Measurements from ENCODE around the gene GSE1. TPM values are rescaled to one million over a fixed set of nuclear protein-coding genes. Genes with fewer than 3 reads are reported as not detected.

Gene GSE1
- total and polyA plus RNA-seq, 2 experiments from 2014 or later = 27.9 to 43.5 TPM

- Histone ChIP-seq H3K27ac (no peak overlapping the region), H2AFZ (no peak overlapping the region), H3K36me3 (replicated peaks; ENCODE audit: insufficient read depth, low read depth) (no peaks in the 10 kb centered on the region), H3K9me3 (ENCODE audit: low read depth) (no peaks in the 10 kb centered on the region), H3K4me3 (no peak overlapping the region), H4K20me1 (ENCODE audit: insufficient read depth, poor library complexity, severe bottlenecking) (peaks cover 72% of the 10 kb centered on the region), H3K4me1 (ENCODE audit: insufficient read depth) (peaks cover 65% of the 10 kb centered on the region), H3K79me2 (peaks cover 82% of the 10 kb centered on the region), H3K9me2 (replicated peaks; ENCODE audit: insufficient read depth) (no peaks in the 10 kb centered on the region), H3K27me3 (no peaks in the 10 kb centered on the region), H3K4me2 (peak overlapping the region; percentile 10)
- TF ChIP-seq EZH2 (IDR thresholded peaks at IDR 0.05; ENCODE audit: borderline replicate concordance) = no peak
- no peak for TF ChIP-seq CTCF (IDR thresholded peaks at IDR 0.05; ENCODE audit: poor library complexity)
- TF ChIP-seq EZH2phosphoT487 (IDR thresholded peaks at IDR 0.05; ENCODE audit: low read depth, severe bottlenecking, unreplicated experiment) = no peak
- 56% methylated on average over 28 of the region's 28 CpGs for WGBS (ENCODE audit: low lambda C conversion rate, missing lambda C conversion rate)
- no peak for DNase-seq (ENCODE audit: low spot score)
Measured at GRCh38 chr16:85605051-85605911, 7.8 kb upstream of the GSE1 start.

GRCh38 chr16:85605912-85606841, 6.9 kb upstream of the GSE1 start:
- Histone ChIP-seq H3K27me3 (no peaks in the 10 kb centered on the region), H2AFZ (no peak overlapping the region), H3K9me3 (ENCODE audit: low read depth) (no peaks in the 10 kb centered on the region), H3K36me3 (replicated peaks; ENCODE audit: insufficient read depth, low read depth) (no peaks in the 10 kb centered on the region), H4K20me1 (ENCODE audit: insufficient read depth, poor library complexity, severe bottlenecking) (peaks cover 67% of the 10 kb centered on the region), H3K27ac (peak overlapping the region; percentile 20), H3K4me3 (no peak overlapping the region), H3K4me2 (peak overlapping the region; percentile 76), H3K9me2 (replicated peaks; ENCODE audit: insufficient read depth) (no peaks in the 10 kb centered on the region), H3K79me2 (peaks cover 77% of the 10 kb centered on the region), H3K4me1 (ENCODE audit: insufficient read depth) (peaks cover 64% of the 10 kb centered on the region)
- TF ChIP-seq CTCF (IDR thresholded peaks at IDR 0.05; ENCODE audit: poor library complexity) = no peak
- TF ChIP-seq EZH2 (IDR thresholded peaks at IDR 0.05; ENCODE audit: borderline replicate concordance) = no peak
- no peak for TF ChIP-seq EZH2phosphoT487 (IDR thresholded peaks at IDR 0.05; ENCODE audit: low read depth, severe bottlenecking, unreplicated experiment)
- 78% methylated on average over 22 of the region's 22 CpGs for WGBS (ENCODE audit: low lambda C conversion rate, missing lambda C conversion rate)
- no peak for DNase-seq (ENCODE audit: low spot score)

- TF ChIP-seq EZH2phosphoT487 (IDR thresholded peaks at IDR 0.05; ENCODE audit: low read depth, severe bottlenecking, unreplicated experiment) (no peak), EZH2 (IDR thresholded peaks at IDR 0.05; ENCODE audit: borderline replicate concordance) (no peak), CTCF (IDR thresholded peaks at IDR 0.05; ENCODE audit: poor library complexity) (no peak)
- H3K36me3 ChIP-seq (replicated peaks; ENCODE audit: insufficient read depth, low read depth) = no peaks in the 10 kb centered on the region
- H3K9me3 ChIP-seq (ENCODE audit: low read depth) = no peaks in the 10 kb centered on the region
- peaks cover 73% of the 10 kb centered on the region for H3K79me2 ChIP-seq
- no peak for DNase-seq (ENCODE audit: low spot score)
- H3K9me2 ChIP-seq (replicated peaks; ENCODE audit: insufficient read depth) = no peaks in the 10 kb centered on the region
- H2AFZ ChIP-seq = no peak overlapping the region
- H3K4me1 ChIP-seq (ENCODE audit: insufficient read depth) = peaks cover 60% of the 10 kb centered on the region
- no peak overlapping the region for H3K4me3 ChIP-seq
- H3K4me2 ChIP-seq = peak overlapping the region; percentile 76
- peak overlapping the region; percentile 62 for H3K27ac ChIP-seq
- 46% methylated on average over 6 of the region's 7 CpGs for WGBS (ENCODE audit: low lambda C conversion rate, missing lambda C conversion rate)
- peaks cover 60% of the 10 kb centered on the region for H4K20me1 ChIP-seq (ENCODE audit: insufficient read depth, poor library complexity, severe bottlenecking)
- no peaks in the 10 kb centered on the region for H3K27me3 ChIP-seq
Measured at GRCh38 chr16:85606904-85607303, 6.2 kb upstream of the GSE1 start.
